Measurements from ENCODE around the gene SLC37A1. TPM values are rescaled to one million over a fixed set of nuclear protein-coding genes. Genes with fewer than 3 reads are reported as not detected.

The SLC37A1 gene
- total RNA-seq, 3 donors from 2014 or later (not counting 1 experiment from before 2014, with no cell fraction given) = 24.8 to 25.8 (median 25.3) TPM

DNA sequence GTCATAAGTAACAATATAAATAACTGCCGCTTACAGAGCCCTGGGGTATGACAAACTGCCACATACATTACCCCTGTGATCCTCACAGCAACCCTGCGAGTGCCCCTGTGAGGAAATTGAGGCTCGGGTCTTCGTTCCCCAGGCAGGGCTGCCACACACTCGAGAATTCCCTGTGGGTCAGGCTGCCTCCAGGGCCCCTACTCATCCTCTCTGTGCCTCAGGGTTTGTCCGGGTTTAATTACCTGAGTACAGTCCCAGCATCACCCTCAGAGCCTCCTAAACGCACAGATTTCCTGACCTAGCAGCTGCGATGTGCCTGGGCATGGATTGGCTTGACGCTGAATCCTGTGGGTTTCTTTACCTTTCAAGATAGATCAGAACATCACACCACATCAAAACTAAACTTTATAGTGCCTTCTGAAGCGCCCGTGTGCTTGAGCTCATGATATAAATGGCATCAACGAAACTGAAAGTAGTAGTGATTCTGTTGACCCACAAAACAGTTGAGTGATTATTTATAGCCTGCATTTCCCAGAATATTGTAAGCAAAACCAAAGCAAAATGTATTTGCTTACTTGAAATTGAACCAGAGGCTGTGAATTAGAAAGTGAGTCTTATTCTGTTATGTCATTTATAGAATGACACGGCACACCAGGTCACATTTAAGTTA, 14.0 kb downstream of the SLC37A1 start:
- peaks cover 33 to 35% of the 10 kb centered on the region in 2 donors for H3K4me1 Mint-ChIP-seq
- H3K36me3 Mint-ChIP-seq = no peaks in the 10 kb centered on the region
- peak overlapping the region; percentile 79 to 91 for H3K27ac Mint-ChIP-seq
- Histone ChIP-seq H3K27ac (ENCODE audit: low read length) (peak overlapping the region; percentile 87), H3K27me3 (ENCODE audit: control insufficient read depth, insufficient read depth, low read length) (no peaks in the 10 kb centered on the region), H3K4me3 (ENCODE audit: low read length) (peak overlapping the region; percentile 35), H3K4me1 (ENCODE audit: control insufficient read depth, insufficient read depth, low read length) (peaks cover 34% of the 10 kb centered on the region), H3K36me3 (ENCODE audit: control insufficient read depth, insufficient read depth, low read length) (peaks cover 7% of the 10 kb centered on the region), H3K9me3 (ENCODE audit: control insufficient read depth, insufficient read depth, low read length) (no peaks in the 10 kb centered on the region)
- peak; percentile 43 to 67 (median 61) for ATAC-seq
- 13% methylated on average over 13 of the region's 13 CpGs for WGBS (ENCODE audit: insufficient coverage)
- no peaks in the 10 kb centered on the region for H3K9me3 Mint-ChIP-seq
- peak in 1 of 2 donors; percentile 87 for DNase-seq
- H3K4me3 Mint-ChIP-seq = peak overlapping the region; percentile 80
- no peak for TF ChIP-seq CTCF (IDR thresholded peaks at IDR 0.05)
- intact Hi-C loops (cut with micrococcal nuclease) = loop anchor here (10.0 kb wide), 2 partner anchors 103 to 193 kb away; no protein-coding TSS in a partner anchor
- H3K27me3 Mint-ChIP-seq (ENCODE audit: low read depth in 2 of 2) = no peaks in the 10 kb centered on the region

- Histone ChIP-seq H3K27ac (ENCODE audit: low read length) (no peak overlapping the region), H3K36me3 (ENCODE audit: control insufficient read depth, insufficient read depth, low read length) (peaks cover 15% of the 10 kb centered on the region), H3K4me1 (ENCODE audit: control insufficient read depth, insufficient read depth, low read length) (peaks cover 20% of the 10 kb centered on the region), H3K27me3 (ENCODE audit: control insufficient read depth, insufficient read depth, low read length) (no peaks in the 10 kb centered on the region), H3K4me3 (ENCODE audit: low read length) (no peak overlapping the region), H3K9me3 (ENCODE audit: control insufficient read depth, insufficient read depth, low read length) (no peaks in the 10 kb centered on the region)
- Mint-ChIP-seq H3K27me3 (ENCODE audit: low read depth in 2 of 2) (no peaks in the 10 kb centered on the region), H3K27ac (peak overlapping the region in 1 of 2 donors; percentile 12), H3K36me3 (no peaks in the 10 kb centered on the region), H3K4me1 (peaks cover 21 to 22% of the 10 kb centered on the region in 2 donors), H3K4me3 (no peak overlapping the region), H3K9me3 (no peaks in the 10 kb centered on the region)
- WGBS (ENCODE audit: insufficient coverage) = 87% methylated on average over 5 of the region's 5 CpGs
- intact Hi-C loops (cut with micrococcal nuclease) = no loop called here
- ATAC-seq (no peak), DNase-seq (no peak)
- TF ChIP-seq CTCF (IDR thresholded peaks at IDR 0.05) = no peak
Observed at GRCh38 chr21:42530167-42530518, 16.5 kb downstream of the SLC37A1 start.

GRCh38 chr21:42531771-42532170, 18.1 kb downstream of the SLC37A1 start:
- Histone ChIP-seq H3K4me3 (ENCODE audit: low read length) (no peak overlapping the region), H3K9me3 (ENCODE audit: control insufficient read depth, insufficient read depth, low read length) (no peaks in the 10 kb centered on the region), H3K27me3 (ENCODE audit: control insufficient read depth, insufficient read depth, low read length) (no peaks in the 10 kb centered on the region), H3K36me3 (ENCODE audit: control insufficient read depth, insufficient read depth, low read length) (peaks cover 25% of the 10 kb centered on the region), H3K4me1 (ENCODE audit: control insufficient read depth, insufficient read depth, low read length) (peaks cover 28% of the 10 kb centered on the region), H3K27ac (ENCODE audit: low read length) (no peak overlapping the region)
- H3K27ac Mint-ChIP-seq = no peak overlapping the region
- H3K4me1 Mint-ChIP-seq = peaks cover 15 to 16% of the 10 kb centered on the region in 2 donors
- ATAC-seq (no peak), DNase-seq (no peak)
- no peaks in the 10 kb centered on the region for H3K27me3 Mint-ChIP-seq (ENCODE audit: low read depth in 2 of 2)
- H3K4me3 Mint-ChIP-seq = no peak overlapping the region
- WGBS (ENCODE audit: insufficient coverage) = 95% methylated on average over 8 of the region's 8 CpGs
- H3K36me3 Mint-ChIP-seq = no peaks in the 10 kb centered on the region
- no peak for TF ChIP-seq CTCF (IDR thresholded peaks at IDR 0.05)
- no peaks in the 10 kb centered on the region for H3K9me3 Mint-ChIP-seq
- intact Hi-C loops (cut with micrococcal nuclease) = no loop called here
